Measurements from ENCODE around the gene RRP12.

The RRP12 gene

DNA sequence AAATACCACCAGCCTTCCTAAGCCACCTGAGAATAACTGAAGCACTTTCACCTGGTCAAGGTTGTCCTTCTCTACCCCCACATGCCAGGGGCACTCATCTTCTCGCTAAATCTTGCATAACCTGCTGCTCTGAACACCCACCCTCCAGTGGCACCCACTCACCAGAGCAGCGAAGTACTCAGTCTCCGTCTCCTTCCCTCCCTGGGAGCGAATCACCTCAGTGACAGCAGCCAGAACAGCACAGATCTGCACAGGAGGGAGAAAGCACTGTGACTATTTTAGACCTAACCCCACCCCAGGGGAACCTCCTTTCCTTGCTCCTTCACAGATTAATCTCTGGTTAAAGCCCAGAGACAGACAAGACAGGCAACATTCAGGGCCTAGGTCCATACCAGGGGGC, 5.1 kb downstream of the RRP12 start:
- TF ChIP-seq CTCF (IDR thresholded peaks at IDR 0.05; ENCODE audit: low read length, missing control alignments) = no peak
- DNase-seq (ENCODE audit: low read depth) = no peak
- H3K4me3 ChIP-seq (replicated peaks; ENCODE audit: low read depth, low read length) = no peak overlapping the region

DNA sequence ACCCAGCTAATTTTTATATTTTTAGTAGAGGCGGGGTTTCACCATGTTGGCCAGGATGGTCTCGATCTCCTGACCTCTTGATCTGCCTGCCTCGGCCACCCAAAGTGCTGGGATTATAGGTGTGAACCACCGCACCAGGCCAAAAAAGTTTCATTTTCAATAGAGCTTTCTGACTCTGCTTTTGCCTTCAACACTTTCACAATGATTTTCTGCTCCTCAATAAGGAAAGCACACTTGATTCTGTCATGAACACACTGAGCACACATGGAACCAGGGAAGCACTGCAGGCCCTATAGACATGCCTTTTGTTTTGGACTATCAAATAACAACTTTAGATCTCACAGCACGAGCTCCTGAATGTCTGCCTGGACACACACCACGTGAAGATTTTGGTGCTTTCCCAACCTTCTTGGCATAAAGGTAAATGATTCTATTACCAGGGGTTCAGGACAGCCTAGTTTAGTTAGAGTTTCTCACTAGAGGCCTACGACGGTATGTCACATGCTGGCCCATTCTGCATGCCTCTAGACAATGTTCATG, 8.0 kb downstream of the RRP12 start:
- no peak overlapping the region for H3K4me3 ChIP-seq (replicated peaks; ENCODE audit: low read depth, low read length)
- no peak for TF ChIP-seq CTCF (IDR thresholded peaks at IDR 0.05; ENCODE audit: low read length, missing control alignments)
- no peak for DNase-seq (ENCODE audit: low read depth)

GRCh38 chr10:97390091-97390490, 11.0 kb downstream of the RRP12 start:
- no peak for DNase-seq (ENCODE audit: low read depth)

GRCh38 chr10:97388152-97388551, 13.0 kb downstream of the RRP12 start:
- no peak for DNase-seq (ENCODE audit: low read depth)
- no peak overlapping the region for H3K4me3 ChIP-seq (replicated peaks; ENCODE audit: low read depth, low read length)
- TF ChIP-seq CTCF (IDR thresholded peaks at IDR 0.05; ENCODE audit: low read length, missing control alignments) = no peak

More at GRCh38 chr10:97390091-97390490, 11.0 kb downstream of the RRP12 start:
- TF ChIP-seq CTCF (IDR thresholded peaks at IDR 0.05; ENCODE audit: low read length, missing control alignments) = no peak
- H3K4me3 ChIP-seq (replicated peaks; ENCODE audit: low read depth, low read length) = no peak overlapping the region

- H3K4me3 ChIP-seq (replicated peaks; ENCODE audit: low read depth, low read length) = no peak overlapping the region
- DNase-seq (ENCODE audit: low read depth) = no peak
- TF ChIP-seq CTCF (IDR thresholded peaks at IDR 0.05; ENCODE audit: low read length, missing control alignments) = no peak
Measured at GRCh38 chr10:97385565-97385964, 15.6 kb downstream of the RRP12 start.

GRCh38 chr10:97384641-97385040, 16.5 kb downstream of the RRP12 start:
- DNase-seq (ENCODE audit: low read depth) = no peak
- H3K4me3 ChIP-seq (replicated peaks; ENCODE audit: low read depth, low read length) = no peak overlapping the region

More at GRCh38 chr10:97384641-97385040, 16.5 kb downstream of the RRP12 start:
- no peak for TF ChIP-seq CTCF (IDR thresholded peaks at IDR 0.05; ENCODE audit: low read length, missing control alignments)
